HFFc6 (cell line): ENCODE data around the gene IFI27L2. TPM values are rescaled to one million over a fixed set of nuclear protein-coding genes. Genes with fewer than 3 reads are reported as not detected.

Experiments
- DNase-seq: peaks from one replicate; pipeline ENCODE4 v3.0.0-alpha.2; 2018
- H3K27ac Mint-ChIP-seq: 2 replicates; pipeline ENCODE4 v1.8.0; 2020; ENCODE audit warnings: mild to moderate bottlenecking, mixed read lengths
- H3K27me3 Mint-ChIP-seq: 2 replicates; pipeline ENCODE4 v1.8.0; 2021; ENCODE audit warnings: mild to moderate bottlenecking, moderate library complexity, mixed read lengths; ENCODE audit not compliant: insufficient read depth
- H3K36me3 Mint-ChIP-seq: 2 replicates; pipeline ENCODE4 v1.8.0; 2021; ENCODE audit warnings: low read depth, mixed read lengths
- H3K4me1 Mint-ChIP-seq: 2 replicates; pipeline ENCODE4 v1.8.0; 2020; ENCODE audit warnings: low read depth, mixed read lengths
- H3K4me3 Mint-ChIP-seq: 2 replicates; pipeline ENCODE4 v1.8.0; 2020; ENCODE audit warnings: mild to moderate bottlenecking, moderate library complexity, mixed read lengths
- H3K9me3 Mint-ChIP-seq: 2 replicates; pipeline ENCODE4 v1.8.0; 2020; ENCODE audit warnings: mild to moderate bottlenecking, mixed read lengths
- CTCF ChIP-seq: fragments of 200-600 bp; sonication (generic); IDR thresholded peaks from 2 replicates; pipeline ENCODE4 v1.5.0; 2021; ENCODE audit warnings: antibody characterized with exemption, mild to moderate bottlenecking
- total RNA-seq, 6 experiments: library from RNA; stranded (reverse); fragmentation: NEBNext Ultra II Directional; extraction: Animal tissue kit (Norgen Biotek cat#: 25700); gene quantifications; 2 replicates in 1 of 6; 3 replicates in 5 of 6; pipeline ENCODE4 v1.2.3, GENCODE V29; 2021

The IFI27L2 gene
- total RNA-seq, 6 experiments from 2014 or later = 150 to 180 (median 171) TPM

GRCh38 chr14:94152676-94153075, 23.3 kb upstream of the IFI27L2 start:
- no peak overlapping the region for H3K4me3 Mint-ChIP-seq
- no peak for TF ChIP-seq CTCF

GRCh38 chr14:94145902-94146527, 16.6 kb upstream of the IFI27L2 start:
- no peak for DNase-seq
- Mint-ChIP-seq H3K27me3 (peaks cover 10% of the 10 kb centered on the region), H3K4me1 (no peaks in the 10 kb centered on the region), H3K27ac (no peak overlapping the region), H3K9me3 (no peaks in the 10 kb centered on the region), H3K36me3 (no peaks in the 10 kb centered on the region), H3K4me3 (no peak overlapping the region)
- no peak for TF ChIP-seq CTCF

More at GRCh38 chr14:94152676-94153075, 23.3 kb upstream of the IFI27L2 start:
- Mint-ChIP-seq H3K4me1 (no peaks in the 10 kb centered on the region), H3K36me3 (no peaks in the 10 kb centered on the region), H3K27ac (no peak overlapping the region), H3K27me3 (peaks cover 35% of the 10 kb centered on the region), H3K9me3 (no peaks in the 10 kb centered on the region)
- no peak for DNase-seq

GRCh38 chr14:94144765-94145164, 15.4 kb upstream of the IFI27L2 start:
- H3K4me3 Mint-ChIP-seq = no peak overlapping the region
- no peaks in the 10 kb centered on the region for H3K36me3 Mint-ChIP-seq
- H3K27ac Mint-ChIP-seq = no peak overlapping the region
- no peak for TF ChIP-seq CTCF
- DNase-seq = no peak
- peaks cover 6% of the 10 kb centered on the region for H3K27me3 Mint-ChIP-seq
- H3K4me1 Mint-ChIP-seq = no peaks in the 10 kb centered on the region
- H3K9me3 Mint-ChIP-seq = no peaks in the 10 kb centered on the region

- H3K9me3 Mint-ChIP-seq = no peaks in the 10 kb centered on the region
- H3K36me3 Mint-ChIP-seq = no peaks in the 10 kb centered on the region
- DNase-seq = no peak
- H3K27ac Mint-ChIP-seq = no peak overlapping the region
- H3K27me3 Mint-ChIP-seq = peaks cover 6% of the 10 kb centered on the region
- H3K4me1 Mint-ChIP-seq = no peaks in the 10 kb centered on the region
- no peak for TF ChIP-seq CTCF
- H3K4me3 Mint-ChIP-seq = no peak overlapping the region
Measured at GRCh38 chr14:94143711-94144110, 14.3 kb upstream of the IFI27L2 start.

- H3K36me3 Mint-ChIP-seq = no peaks in the 10 kb centered on the region
- H3K27ac Mint-ChIP-seq = no peak overlapping the region
- no peaks in the 10 kb centered on the region for H3K9me3 Mint-ChIP-seq
- TF ChIP-seq CTCF = peak; percentile 66
- peaks cover 4% of the 10 kb centered on the region for H3K27me3 Mint-ChIP-seq
- no peak for DNase-seq
- H3K4me1 Mint-ChIP-seq = no peaks in the 10 kb centered on the region
- no peak overlapping the region for H3K4me3 Mint-ChIP-seq
Measured at GRCh38 chr14:94143239-94143638, 13.8 kb upstream of the IFI27L2 start.

- TF ChIP-seq CTCF = no peak
- Mint-ChIP-seq H3K9me3 (no peaks in the 10 kb centered on the region), H3K36me3 (no peaks in the 10 kb centered on the region), H3K27me3 (peaks cover 4% of the 10 kb centered on the region), H3K4me1 (no peaks in the 10 kb centered on the region), H3K4me3 (no peak overlapping the region), H3K27ac (no peak overlapping the region)
- no peak for DNase-seq
Measured at GRCh38 chr14:94142836-94143235, 13.4 kb upstream of the IFI27L2 start.
